HG02938 (cell line): ENCODE measurements around the gene ERCC5.

ENCODE experiments used
- ATAC-seq: cut with Tn5 transposase; IDR thresholded peaks from one replicate; pipeline ENCODE4 v1.9.1; 2021; ENCODE audit warnings: mild to moderate bottlenecking, moderate library complexity; ENCODE audit not compliant: unreplicated experiment

The ERCC5 gene

GRCh38 chr13:102839462-102839861, 6.4 kb upstream of the ERCC5 start:
- ATAC-seq = no peak

GRCh38 chr13:102845289-102845629, 573 bp upstream of the ERCC5 start:
- ATAC-seq = peak; percentile 22

DNA sequence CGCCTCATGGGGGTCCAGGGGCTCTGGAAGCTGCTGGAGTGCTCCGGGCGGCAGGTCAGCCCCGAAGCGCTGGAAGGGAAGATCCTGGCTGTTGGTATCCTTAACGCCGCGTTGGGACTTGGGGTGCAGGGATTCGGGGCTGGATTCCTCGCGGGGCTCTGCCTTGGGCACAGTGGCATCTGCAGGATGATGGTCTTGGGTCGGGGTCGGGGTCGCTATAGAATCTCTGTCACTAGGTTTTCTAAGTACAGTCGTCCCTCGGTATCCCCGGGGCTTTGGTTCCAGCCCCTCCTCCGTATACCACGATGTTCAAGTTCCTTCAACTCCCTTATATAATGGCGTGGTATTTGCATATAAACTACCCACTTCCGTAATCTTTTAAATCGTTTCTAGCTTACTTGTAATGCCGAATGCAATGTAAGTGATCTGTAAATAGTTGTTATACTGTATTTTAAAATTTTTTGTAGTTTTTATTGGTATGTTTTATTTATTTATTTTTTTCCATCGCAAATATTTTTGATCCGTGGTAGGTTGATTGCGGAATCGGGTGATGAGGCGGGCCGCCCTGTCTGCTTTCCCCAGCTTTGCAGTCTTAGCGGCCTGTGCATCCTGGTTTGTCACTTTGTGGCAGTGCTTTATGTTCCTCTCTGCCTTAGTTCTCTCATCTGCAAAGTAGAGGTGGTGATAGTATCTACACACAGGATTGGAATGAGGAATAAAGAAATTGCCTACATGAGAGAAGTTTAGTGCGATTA, 606 bp downstream of the ERCC5 start:
- ATAC-seq = peak; percentile 44

- ATAC-seq = peak; percentile 20
Observed at GRCh38 chr13:102847272-102848234, 1.7 kb downstream of the ERCC5 start.

DNA sequence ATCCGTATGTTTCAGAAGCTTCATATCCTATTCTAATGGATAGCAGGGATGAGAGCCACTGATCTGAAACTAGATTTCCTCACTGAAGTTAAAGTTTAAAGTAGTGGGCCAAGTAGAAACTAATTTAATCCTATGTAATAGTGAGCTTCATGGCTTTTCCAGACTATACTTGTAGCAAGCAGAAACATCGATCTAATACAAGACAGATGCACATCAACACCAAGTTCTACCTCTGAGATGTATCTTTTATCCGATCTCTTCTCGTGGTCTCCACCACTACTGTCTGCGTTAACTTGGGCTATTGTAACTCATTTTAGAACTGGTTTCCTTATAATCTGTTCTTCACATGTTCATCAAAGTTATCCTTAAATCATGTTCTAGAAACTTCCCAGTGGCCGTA, 3.1 kb downstream of the ERCC5 start:
- no peak for ATAC-seq

DNA sequence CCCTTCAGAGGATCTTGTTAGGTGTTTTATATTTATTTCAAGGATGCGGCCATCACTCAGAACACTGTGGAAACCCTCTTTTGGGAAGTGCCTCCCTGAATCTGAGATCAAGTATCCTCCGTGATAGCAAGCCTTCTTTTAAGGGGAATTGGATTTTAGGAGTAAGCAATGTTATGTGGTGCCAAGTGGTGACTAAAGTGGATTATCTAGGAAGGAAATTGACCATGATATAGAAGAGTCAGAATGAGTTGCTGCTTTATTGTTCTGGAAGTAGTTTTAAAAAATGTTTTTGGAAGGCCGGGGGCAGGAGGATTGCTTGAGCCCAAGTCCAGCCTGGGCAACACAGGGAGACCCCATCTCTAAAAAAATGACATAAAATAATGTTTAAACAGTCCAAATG, 6.7 kb downstream of the ERCC5 start:
- no peak for ATAC-seq

- ATAC-seq = no peak
Observed at GRCh38 chr13:102854675-102855074, 8.8 kb downstream of the ERCC5 start.

GRCh38 chr13:102856557-102856956, 10.7 kb downstream of the ERCC5 start:
- no peak for ATAC-seq

DNA sequence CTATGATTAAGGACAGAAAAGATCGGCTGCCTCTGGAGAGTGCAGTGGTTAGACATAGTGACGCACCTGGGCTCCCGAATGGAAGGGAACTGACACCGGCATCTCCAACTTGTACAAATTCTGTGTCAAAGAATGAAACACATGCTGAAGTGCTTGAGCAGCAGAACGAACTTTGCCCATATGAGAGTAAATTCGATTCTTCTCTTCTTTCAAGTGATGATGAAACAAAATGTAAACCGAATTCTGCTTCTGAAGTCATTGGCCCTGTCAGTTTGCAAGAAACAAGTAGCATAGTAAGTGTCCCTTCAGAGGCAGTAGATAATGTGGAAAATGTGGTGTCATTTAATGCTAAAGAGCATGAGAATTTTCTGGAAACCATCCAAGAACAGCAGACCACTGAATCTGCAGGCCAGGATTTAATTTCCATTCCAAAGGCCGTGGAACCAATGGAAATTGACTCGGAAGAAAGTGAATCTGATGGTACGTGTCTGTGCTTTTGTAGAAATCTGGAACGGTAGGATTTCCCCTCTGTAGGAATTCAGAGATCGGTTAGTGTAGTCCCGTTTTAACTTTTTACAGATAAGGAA, 16.9 kb downstream of the ERCC5 start:
- ATAC-seq = no peak

GRCh38 chr13:102863590-102863989, 17.8 kb downstream of the ERCC5 start:
- no peak for ATAC-seq

DNA sequence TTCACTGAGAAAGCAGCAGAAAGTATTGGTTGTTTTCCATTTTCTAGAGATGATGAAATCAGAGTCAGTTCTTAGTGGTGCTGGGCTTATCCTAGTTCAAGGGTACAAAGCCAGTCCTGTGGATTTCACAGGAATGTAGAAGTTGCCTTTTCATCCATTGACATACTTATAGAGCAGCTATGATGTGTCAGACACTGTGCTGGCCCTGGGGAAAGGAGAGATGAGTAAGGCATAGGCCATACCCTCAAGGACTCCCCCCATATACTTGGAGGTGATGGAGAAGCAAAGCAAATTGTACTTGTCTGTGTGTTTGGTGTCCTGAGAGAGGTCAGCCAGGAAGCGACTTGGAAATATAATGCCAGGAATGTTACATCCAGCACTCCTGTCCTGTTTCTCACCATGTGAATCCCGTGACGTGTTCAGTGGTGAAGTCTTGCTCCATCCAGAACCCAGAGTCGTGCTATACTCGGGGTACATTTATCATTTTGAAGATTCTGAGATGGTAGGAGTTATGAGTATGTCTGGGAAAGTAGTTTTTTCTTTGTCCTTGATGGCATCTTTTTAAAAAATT, 22.6 kb downstream of the ERCC5 start:
- ATAC-seq = no peak

DNA sequence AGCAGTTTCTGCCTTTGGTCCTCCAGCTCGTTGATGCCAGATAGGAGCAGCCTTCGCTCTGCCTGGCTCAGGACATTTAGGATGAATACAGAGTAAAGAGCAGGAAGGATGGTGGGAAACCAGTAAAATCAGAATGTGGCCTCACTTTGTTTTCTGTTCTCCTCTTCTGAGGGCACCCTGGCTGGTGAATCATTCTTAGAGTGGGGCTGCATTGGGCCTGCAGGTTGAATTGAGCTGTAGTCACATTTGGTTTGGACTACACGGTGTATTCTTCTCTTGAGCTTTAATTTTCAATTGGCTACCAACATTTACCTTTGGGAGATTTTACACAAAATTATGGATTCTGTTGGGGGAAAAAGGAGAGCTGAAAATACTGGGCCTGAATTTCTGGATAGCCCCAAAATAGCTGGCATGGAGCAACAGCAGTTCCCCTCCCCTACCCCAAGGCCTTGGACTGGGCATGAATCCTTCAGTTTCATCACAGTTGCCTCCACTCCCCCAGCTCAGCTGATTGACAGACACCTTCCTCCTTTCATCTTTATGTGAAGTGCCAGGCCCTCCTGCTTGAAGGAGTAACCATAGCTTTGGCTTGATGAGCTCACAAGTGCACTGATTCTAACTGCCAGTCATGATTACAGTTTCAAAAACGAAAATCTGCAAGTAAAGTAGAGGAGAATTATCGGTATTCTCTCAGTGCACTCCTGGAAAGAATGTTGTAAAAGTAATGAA, 24.3 kb downstream of the ERCC5 start:
- peak; percentile 15 for ATAC-seq

DNA sequence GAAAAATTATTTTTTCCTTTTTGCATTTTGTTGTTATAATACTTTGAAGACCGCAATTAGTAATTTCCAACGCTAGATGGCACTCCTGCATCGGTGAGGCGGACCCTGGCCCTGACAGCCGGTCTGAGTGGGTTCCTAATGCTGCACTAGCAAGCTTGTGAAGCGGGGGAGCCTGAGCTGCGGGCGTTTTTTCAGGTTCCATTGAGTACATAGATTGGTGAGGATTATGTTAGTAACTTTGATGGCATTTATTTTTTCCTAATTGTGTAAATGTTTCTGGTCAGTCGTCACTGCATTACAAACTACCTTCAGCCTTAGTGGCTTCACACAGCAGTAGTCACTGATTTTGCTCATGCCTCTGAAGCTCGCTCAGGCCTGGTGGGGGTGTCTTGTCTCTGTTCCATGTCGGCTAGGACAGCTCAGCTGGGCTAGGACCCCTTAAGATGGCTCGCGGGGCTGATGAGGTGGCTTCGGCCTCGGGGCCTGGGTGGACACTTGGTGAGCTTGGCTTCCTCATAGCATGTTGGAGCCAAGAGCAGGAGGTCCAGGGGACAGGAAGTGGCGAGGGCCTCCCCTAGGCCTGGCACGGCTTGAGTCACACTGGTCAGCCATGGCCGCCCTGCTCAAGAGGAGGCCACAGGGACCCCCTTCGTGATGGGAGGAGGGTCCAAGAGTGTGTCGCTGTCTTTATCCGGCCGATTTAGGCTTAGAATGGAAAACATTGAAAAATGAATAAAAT, 25.0 kb downstream of the ERCC5 start:
- ATAC-seq = peak; percentile 70

GRCh38 chr13:102872131-102872530, 26.3 kb downstream of the ERCC5 start:
- no peak for ATAC-seq

DNA sequence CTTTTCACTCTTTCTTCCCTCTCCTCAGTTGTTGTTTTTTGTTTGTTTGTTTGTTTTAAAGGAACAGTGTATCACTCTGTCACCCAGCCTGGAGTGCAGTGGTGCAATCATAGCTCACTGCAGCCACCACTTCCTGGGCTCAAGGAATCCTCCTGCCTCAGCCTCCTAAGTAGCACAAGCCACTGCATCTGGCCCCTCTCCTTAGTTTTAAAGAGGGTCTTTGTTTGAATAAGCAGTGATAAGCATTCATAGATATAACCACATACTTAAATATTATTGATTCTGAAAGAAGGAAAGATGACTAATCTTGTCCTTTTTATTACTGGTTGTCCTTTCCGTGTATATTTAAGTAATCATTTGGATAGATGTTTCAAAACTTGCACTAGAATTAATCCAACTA, 26.7 kb downstream of the ERCC5 start:
- no peak for ATAC-seq

DNA sequence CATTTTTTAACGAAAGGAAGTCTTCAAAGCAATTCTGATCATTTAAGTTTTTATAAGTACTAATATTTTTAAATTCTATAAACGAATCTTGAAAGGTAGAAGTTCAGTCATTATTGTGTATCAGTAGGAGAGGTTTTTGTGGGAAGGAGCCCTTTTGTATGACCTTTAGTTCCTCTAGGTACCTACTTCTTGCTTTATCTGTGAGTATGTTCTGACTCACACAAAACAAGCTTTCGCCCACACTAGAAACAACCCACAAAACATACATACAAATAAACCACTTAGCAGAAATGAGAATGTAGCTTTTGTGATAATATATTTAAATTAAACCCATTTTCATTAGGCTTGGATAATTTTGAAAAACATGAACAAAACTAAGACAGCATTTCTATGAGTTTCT, 27.8 kb downstream of the ERCC5 start:
- peak; percentile 50 for ATAC-seq

DNA sequence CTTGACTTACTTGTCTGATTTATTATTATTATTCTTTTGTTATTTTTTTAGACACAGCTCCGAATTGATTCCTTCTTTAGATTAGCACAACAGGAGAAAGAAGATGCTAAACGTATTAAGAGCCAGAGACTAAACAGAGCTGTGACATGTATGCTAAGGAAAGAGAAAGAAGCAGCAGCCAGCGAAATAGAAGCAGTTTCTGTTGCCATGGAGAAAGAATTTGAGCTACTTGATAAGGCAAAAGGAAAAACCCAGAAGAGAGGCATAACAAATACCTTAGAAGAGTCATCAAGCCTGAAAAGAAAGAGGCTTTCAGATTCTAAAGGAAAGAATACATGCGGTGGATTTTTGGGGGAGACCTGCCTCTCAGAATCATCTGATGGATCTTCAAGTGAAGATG, 29.4 kb downstream of the ERCC5 start:
- no peak for ATAC-seq

- no peak for ATAC-seq
Observed at GRCh38 chr13:102877303-102877702, 31.5 kb downstream of the ERCC5 start.

DNA sequence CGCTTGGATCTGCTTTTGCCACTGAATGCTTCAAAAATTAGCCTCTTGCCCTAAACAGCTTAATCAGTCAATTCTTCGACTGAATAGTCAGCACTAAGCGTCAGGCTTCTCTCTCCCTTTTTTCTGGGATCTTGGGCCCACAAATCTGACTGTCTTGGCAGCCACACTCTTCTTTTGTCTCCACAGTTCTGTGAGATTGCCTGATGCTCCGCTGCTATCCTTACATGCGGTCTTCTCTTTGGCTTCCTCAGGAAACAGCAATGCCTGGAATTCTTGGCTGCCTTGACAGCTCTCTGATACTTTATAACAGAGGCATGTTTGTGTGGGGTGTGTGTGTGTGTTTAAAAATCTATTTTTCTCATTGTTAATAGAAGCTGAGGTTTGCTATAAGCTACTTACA, 32.6 kb downstream of the ERCC5 start:
- no peak for ATAC-seq
